Measurements from ENCODE around the gene RBM17.
"Not testable (repeated sequence)": the region's sequence is repeated elsewhere in the genome, so short reads cannot be mapped to it uniquely, and the experiment has no call there.

The RBM17 gene

GRCh38 chr10:6114299-6114698 is 25.5 kb downstream of the RBM17 start:
- DNase-seq = no peak

- DNase-seq = no peak
Observed at GRCh38 chr10:6114805-6115341, 26.0 kb downstream of the RBM17 start.

DNA sequence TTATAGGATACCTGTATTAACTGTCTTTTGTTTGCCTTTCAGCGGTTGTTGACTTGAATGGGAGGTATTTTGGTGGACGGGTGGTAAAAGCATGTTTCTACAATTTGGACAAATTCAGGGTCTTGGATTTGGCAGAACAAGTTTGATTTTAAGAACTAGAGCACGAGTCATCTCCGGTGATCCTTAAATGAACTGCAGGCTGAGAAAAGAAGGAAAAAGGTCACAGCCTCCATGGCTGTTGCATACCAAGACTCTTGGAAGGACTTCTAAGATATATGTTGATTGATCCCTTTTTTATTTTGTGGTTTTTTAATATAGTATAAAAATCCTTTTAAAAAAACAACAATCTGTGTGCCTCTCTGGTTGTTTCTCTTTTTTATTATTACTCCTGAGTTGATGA is 26.6 kb downstream of the RBM17 start:
- no peak for DNase-seq

DNA sequence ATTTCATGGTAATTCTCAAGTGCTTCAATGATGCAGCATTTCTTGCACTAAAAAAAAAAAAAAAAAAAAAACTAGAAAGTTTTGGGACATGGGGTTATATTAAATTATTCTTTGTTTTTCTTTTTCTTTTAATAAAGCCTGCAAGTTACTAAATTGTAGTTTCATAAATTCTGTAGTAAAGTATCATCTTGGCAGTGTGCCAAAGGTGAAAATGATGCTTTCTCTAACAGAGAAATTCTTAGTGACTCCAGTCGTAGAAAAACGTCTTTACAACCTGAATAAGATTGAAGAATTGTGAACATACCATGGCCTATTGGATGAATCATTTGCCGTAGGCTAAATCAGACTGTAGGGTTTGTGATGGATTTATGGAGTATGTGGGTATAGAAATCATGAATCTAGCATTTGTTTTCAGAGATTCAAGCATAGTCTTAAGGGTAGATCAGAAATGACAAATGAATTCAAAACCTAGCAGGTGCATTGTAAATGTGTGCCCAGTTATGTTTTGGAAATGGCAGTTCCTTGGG is 27.1 kb downstream of the RBM17 start:
- DNase-seq = no peak

- DNase-seq = no peak
Observed at GRCh38 chr10:6116806-6117205, 28.0 kb downstream of the RBM17 start.

- DNase-seq = no peak
Observed at GRCh38 chr10:6117711-6118110, 28.9 kb downstream of the RBM17 start.

DNA sequence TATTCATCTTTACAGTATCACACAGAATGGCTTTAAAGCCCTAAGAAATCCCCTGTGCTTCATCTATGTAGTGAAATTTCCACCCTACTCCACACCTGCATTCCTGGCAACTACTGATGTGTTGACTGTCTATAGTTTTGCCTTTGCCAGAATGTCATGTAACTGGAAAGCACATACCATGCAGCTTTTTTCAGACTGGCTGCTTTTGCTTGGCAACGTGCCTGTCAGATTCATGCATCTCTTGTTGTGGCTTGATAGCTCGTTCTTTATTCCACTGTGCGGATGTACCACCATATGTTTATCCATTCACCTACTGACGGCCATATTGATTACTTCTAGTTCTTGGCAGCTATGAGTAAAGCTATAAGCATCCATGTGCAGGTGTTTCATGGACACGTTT is 30.6 kb downstream of the RBM17 start:
- no peak for DNase-seq

- DNase-seq = no peak
Observed at GRCh38 chr10:6119962-6120361, 31.1 kb downstream of the RBM17 start.

DNA sequence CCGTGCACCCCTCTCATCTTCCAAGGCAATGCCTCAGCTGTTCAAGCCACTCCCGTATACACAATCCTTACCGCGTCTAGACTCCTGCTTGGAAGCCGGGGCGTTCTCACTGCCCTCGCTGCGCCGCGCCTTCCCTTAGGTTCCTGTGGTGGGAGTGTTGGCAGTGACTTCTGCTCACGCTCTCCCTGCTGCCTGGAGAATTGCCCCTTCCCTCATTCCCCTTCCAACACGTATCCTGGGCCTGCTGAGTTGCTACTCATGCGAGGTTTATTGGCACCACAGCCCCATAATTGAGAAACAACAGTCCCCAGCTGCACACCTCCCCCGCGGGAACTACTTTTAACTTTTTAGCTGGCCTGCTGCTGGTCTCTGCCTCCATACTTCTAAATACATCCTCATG is 31.9 kb downstream of the RBM17 start:
- no peak for DNase-seq

- no peak for DNase-seq
Observed at GRCh38 chr10:6121146-6121545, 32.3 kb downstream of the RBM17 start.

DNA sequence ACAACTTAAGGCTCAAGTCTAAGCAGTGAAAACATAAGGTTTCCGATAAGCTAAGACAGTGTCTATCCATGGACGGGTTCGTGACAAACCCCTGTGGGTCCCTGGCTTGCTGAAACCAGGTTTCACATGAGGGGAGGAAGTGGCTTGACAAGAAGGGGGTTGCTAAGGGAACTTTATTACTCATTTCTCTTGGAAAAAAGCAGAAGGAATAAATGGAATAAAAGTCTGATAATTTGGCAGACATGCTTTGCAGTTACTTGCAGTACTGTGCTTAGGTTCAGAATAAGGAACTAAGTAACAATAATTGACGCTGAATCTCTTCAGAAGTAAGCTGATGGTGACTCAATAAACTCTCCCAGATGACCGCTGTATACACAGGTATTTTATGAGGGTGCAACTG is 34.7 kb downstream of the RBM17 start:
- DNase-seq = no peak

DNA sequence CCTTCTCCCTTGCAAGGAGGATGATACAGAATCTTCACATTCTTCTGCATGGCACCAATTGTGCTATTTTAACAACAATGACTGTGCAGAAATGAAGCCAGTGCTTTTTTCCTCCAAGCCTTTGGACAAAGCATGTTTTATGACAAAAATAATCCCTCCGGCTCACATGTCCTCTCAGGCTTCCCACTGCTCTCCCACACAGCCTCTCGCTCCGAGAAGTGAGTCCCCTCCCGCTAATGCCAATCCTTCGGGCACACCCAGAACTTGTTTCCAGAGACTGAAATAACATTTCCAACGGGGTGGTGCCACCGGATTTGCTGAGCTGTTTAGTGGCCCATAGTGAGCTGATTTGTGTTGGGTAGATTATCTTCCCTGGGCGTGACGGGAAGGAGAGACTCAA is 35.8 kb downstream of the RBM17 start:
- DNase-seq = no peak

DNA sequence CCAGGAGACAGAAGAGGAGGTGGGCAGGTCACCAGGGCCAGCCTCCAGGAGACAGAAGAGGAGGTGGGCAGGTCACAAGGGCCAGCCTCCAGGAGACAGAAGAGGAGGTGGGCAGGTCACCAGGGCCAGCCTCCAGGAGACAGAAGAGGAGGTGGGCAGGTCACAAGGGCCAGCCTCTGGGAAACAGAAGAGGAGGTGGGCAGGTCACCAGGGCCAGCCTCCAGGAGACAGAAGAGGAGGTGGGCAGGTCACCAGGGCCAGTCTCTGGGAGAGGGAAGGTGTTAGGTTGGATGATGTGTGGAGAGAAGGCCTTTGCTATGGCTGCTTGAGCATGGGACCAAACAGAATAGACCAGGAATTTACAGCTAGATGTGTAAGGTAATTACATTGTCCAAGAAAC is 38.6 kb downstream of the RBM17 start:
- DNase-seq = not testable (repeated sequence)

- no peak for DNase-seq
Observed at GRCh38 chr10:6128087-6128486, 39.3 kb downstream of the RBM17 start.

GRCh38 chr10:6128591-6129251 is 39.9 kb downstream of the RBM17 start:
- no peak for DNase-seq

- no peak for DNase-seq
Observed at GRCh38 chr10:6130848-6131470, 42.1 kb downstream of the RBM17 start.

DNA sequence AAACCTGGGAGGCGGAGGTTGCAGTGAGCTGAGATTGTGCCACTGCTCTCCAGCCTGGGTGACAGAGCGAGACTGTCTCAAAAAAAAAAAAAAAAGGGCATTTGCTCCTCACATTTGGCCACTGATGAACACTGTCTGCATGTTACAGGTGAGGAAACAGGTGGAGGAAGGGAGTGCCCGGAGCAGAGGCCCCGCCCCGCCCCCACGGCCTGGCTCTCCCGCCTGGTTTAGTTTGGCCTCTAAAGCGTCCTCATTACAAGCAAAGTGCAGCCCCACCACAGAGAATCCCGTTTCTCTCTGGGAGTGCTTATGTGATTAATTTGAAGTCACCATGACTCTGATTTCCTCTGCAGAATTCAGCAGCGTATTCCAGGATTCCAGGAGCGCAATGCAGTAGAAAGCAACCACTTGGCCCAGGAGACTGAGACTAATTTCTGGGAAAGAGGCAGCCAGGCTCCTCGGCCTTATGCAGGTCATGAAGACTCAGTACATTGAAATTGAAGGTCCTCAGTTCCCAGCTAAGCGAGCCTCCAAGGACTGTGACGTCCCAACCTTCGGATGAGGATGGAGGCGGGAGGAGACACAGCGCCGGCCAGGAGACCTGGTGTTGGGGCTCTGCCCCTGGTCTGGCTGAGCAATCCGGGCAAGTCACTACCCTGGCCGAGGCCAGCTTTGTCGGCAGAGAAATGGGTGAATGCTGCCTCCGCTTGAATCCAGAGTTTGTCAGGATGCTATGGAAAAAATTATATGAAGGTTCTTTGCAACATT is 44.7 kb downstream of the RBM17 start:
- DNase-seq = no peak

DNA sequence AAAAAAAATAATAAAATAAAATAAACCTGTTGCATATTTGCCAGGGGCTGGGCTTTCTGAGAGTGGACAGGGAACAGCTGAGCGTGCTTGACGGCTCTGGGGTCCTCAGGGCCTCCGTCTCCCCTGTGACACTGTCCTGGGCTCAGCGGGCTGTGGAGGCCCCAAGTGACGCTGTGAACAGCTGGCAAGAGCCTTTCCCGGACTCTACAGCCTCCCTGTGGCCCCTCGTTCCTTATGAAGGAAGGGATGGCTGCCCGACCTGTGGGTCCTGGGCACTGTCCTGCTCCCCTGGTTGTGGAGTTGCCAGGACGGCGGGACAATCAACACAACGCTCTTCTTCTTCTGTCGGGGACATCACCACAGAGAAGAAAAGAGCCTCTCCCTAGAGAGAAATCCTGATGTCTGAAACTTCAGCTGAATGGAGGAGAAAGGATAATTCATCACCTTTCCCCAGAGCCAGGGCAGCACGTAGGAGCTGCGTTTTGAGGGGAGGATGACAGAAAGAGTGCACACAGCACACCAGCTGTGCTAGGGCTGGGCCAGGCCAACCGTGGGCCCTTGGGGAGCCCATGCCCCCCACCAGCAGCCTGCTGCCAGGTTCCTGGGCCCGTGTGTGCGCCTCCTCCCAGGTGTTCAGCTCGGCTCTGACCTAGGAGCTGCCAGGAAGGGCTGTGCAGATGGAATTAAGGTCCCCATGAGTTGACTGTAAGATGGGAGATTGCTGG is 45.4 kb downstream of the RBM17 start:
- DNase-seq = no peak

DNA sequence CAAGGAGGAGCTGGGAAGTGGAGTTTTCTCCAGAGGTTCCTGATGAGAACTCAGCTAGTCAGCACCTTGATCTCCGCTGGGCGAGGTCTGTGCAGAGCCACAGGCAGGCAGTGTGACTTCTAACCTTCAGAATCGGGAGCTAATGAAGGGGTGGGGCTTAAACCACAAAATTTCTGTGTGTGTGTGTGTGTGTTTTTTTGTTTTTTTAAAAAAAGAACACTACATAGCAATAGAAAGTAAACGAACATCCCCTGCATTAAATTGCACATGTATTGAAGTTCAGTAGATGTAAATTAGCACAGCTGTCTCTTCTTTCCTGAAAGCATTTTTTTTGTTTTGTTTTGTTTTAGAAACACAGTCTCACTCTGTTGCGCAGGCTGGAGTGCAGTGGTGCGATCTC is 46.2 kb downstream of the RBM17 start:
- DNase-seq = no peak

- DNase-seq = no peak
Observed at GRCh38 chr10:6135589-6136168, 46.8 kb downstream of the RBM17 start.

DNA sequence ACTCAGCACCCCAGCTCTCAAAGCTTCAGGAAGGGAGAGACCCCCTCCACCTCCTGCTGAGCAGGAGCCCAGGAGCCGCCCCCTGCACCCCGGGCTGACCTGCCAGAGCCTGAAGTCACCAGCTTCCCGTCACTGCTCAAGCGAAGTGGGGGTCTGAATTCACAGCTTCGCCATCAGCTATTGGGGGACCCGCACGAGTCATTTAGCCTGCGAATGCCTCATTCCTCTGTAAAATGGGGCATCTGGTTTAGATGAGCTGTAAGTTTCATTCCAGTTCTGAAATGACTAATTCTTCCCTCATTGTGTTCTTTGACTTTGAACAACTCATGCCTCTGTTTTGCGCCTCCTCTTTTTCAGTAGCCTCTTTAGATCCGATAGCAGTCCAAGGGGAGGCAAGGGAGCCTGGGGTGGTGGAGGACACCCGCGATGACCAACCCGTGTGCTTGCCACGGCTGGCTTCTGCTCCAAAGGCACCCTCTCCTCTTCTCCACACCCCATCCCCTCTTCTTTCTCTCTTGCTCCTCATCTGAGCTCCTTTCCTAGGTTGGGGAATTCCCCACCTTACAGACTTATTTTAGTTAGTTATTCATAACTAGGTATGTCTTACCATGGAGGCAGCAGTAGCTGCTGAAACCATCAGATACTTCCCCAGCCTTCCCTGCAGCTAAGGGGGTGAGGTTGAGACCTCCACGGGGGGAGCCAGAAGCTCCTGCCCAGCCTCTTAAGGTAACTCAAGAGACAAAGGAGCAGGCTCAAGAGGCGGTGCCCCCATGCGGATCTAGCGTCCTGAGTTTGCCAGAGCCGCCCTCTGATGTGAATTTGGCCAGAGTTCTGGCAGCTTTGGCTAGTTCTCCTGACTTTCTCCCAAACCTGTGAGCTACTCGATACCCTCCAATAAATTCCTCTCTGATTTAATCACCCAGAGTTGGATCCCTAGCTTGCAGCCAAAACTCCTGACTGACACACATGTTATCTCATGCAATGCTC is 47.7 kb downstream of the RBM17 start:
- no peak for DNase-seq

Data from NCI-H1436 treated with DMSO at 0.1 percent for 48 hours (cell line).